ENCODE measurements around the gene LYPD6B. TPM values are rescaled to one million over a fixed set of nuclear protein-coding genes. Genes with fewer than 3 reads are reported as not detected.

LYPD6B gene
- polyA plus RNA-seq, 1 experiment: 0.26 TPM

DNA sequence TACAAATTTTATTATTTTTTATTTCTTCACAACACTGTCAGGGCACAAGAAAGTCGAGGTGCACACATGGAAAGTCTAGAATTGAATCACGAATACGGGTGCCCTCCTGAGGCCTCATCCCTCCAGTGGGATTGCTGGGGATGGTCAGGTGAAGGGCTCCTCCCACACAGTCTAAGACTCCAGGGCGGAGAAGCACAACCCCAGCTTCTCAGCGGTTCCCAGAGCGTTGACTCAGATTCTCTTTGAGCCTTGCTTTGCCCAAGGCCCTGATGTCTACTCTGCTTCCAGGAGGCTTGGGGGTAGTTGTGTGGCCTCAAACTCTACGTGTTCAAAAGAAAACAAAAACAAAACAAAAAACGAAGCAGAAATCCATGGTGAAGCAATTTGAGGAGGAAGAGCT, 108.4 kb downstream of the LYPD6B start:
- Histone ChIP-seq H3K27ac (ENCODE audit: low read depth, low read length) (no peak overlapping the region), H3K9me3 (ENCODE audit: control insufficient read depth, insufficient read depth, low read length) (no peaks in the 10 kb centered on the region), H3K27me3 (ENCODE audit: control insufficient read depth, insufficient read depth, low read length) (no peaks in the 10 kb centered on the region), H3K4me3 (ENCODE audit: low read depth, low read length) (no peak overlapping the region)
- ChIA-PET POLR2A (no interaction called here), CTCF (no interaction called here)
- no peak for TF ChIP-seq CTCF (IDR thresholded peaks at IDR 0.05; ENCODE audit: low read depth, low read length)
- no peak for DNase-seq (ENCODE audit: low read depth, low spot score)

DNA sequence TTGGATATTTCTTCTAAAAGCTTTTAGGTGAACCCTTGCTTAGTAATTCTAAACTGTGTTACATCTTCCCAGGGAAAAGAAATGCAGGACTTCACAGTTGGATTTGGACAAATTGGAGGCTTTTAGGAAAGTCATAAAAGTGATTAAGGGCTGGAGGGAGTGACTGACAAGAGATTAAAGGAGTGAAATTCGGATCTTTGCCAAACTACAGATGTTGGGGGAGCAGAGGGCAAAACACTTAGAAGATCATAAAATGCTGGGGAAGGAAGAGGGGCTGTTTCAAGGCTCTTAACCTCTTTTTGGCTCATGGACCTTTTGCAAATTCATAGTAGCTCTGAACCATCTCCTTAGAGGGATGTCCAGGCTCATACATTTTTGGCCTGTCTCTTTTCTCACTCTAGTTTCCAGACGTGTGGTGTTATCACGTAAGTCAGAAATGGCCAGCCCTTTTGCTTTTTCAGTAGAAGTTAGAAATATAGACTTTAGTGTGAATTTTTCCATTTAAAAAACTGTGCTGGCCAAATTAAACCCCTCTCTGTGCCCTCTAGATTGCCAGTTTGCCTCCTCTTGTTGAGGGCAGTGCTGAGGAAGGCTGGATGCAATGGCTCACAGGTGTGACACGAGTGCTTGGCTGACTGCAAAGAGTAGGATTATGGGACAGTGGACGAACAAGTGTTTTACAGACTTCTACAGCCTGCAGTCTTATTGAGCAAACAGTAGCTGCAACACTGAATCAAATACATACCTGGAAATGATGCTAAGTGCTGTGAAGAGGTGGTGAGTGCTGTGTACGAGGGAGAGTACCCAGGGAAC, 109.9 kb downstream of the LYPD6B start:
- H3K27ac ChIP-seq (ENCODE audit: low read depth, low read length): no peak overlapping the region
- POLR2A ChIA-PET: no interaction called here
- CTCF ChIA-PET: no interaction called here
- no peaks in the 10 kb centered on the region for H3K27me3 ChIP-seq (ENCODE audit: control insufficient read depth, insufficient read depth, low read length)
- no peak for DNase-seq (ENCODE audit: low read depth, low spot score)
- no peak overlapping the region for H3K4me3 ChIP-seq (ENCODE audit: low read depth, low read length)
- no peak for TF ChIP-seq CTCF (IDR thresholded peaks at IDR 0.05; ENCODE audit: low read depth, low read length)
- H3K9me3 ChIP-seq (ENCODE audit: control insufficient read depth, insufficient read depth, low read length): no peaks in the 10 kb centered on the region

- DNase-seq (ENCODE audit: low read depth, low spot score): no peak
- no peak overlapping the region for H3K4me3 ChIP-seq (ENCODE audit: low read depth, low read length)
- CTCF ChIA-PET: no interaction called here
- H3K9me3 ChIP-seq (ENCODE audit: control insufficient read depth, insufficient read depth, low read length): no peaks in the 10 kb centered on the region
- POLR2A ChIA-PET: no interaction called here
- TF ChIP-seq CTCF (IDR thresholded peaks at IDR 0.05; ENCODE audit: low read depth, low read length): no peak
- H3K27ac ChIP-seq (ENCODE audit: low read depth, low read length): no peak overlapping the region
- no peaks in the 10 kb centered on the region for H3K27me3 ChIP-seq (ENCODE audit: control insufficient read depth, insufficient read depth, low read length)
Measured at GRCh38 chr2:149149007-149149297, 110.5 kb downstream of the LYPD6B start.

DNA sequence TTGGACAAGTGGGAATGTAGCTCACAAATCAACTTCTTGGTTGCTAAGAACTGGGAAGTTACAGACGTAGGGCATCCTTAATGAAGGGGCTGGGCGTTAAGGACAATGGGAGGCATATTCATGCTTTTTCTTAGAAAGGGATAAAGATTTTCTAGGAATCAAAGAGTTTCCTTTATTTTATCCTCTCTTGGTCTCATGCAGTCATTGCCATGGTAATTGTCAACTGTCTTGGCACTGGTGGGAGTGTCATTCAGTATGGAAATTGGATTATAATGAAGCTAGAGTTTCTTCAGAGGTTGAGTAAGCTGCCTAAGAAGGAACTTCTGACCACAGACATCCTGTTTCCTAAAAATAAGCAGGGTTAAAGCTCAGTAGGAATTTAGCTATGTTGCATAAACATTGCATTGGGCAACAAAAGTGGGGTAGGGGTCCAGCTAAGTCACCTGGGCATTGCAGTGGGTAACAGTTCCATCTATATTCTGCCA, 114.0 kb downstream of the LYPD6B start:
- ChIA-PET CTCF (no interaction called here), POLR2A (no interaction called here)
- no peak for DNase-seq (ENCODE audit: low read depth, low spot score)
- Histone ChIP-seq H3K9me3 (ENCODE audit: control insufficient read depth, insufficient read depth, low read length) (no peaks in the 10 kb centered on the region), H3K27ac (ENCODE audit: low read depth, low read length) (no peak overlapping the region), H3K27me3 (ENCODE audit: control insufficient read depth, insufficient read depth, low read length) (no peaks in the 10 kb centered on the region), H3K4me3 (ENCODE audit: low read depth, low read length) (no peak overlapping the region)
- no peak for TF ChIP-seq CTCF (IDR thresholded peaks at IDR 0.05; ENCODE audit: low read depth, low read length)

GRCh38 chr2:149155196-149155969, 116.9 kb downstream of the LYPD6B start:
- no peak for DNase-seq (ENCODE audit: low read depth, low spot score)
- Histone ChIP-seq H3K27me3 (ENCODE audit: control insufficient read depth, insufficient read depth, low read length) (no peaks in the 10 kb centered on the region), H3K4me3 (ENCODE audit: low read depth, low read length) (no peak overlapping the region), H3K9me3 (ENCODE audit: control insufficient read depth, insufficient read depth, low read length) (no peaks in the 10 kb centered on the region), H3K27ac (ENCODE audit: low read depth, low read length) (no peak overlapping the region)
- POLR2A ChIA-PET: no interaction called here
- CTCF ChIA-PET: no interaction called here
- no peak for TF ChIP-seq CTCF (IDR thresholded peaks at IDR 0.05; ENCODE audit: low read depth, low read length)

Data from AG04450 (cell line).